PC-3 (cell line): ENCODE results near the gene NRL.

Experiments used
- EZH2 ChIP-seq: fragments of 300-600 bp; sonication (generic); IDR thresholded peaks from one replicate; pipeline ENCODE4 v1.6.1; 2017; ENCODE audit warnings: antibody characterized with exemption, mild to moderate bottlenecking, low read length; ENCODE audit not compliant: unreplicated experiment
- EZH2phosphoT487 ChIP-seq: fragments of 300-600 bp; sonication (generic); IDR thresholded peaks from 2 replicates; pipeline ENCODE4 v1.6.1; 2018; ENCODE audit warnings: mild to moderate bottlenecking, antibody characterized with exemption, low read length, borderline replicate concordance

- TF ChIP-seq EZH2phosphoT487 (no peak), EZH2 (no peak)
Observed at GRCh38 chr14:24130380-24130716, 15.6 kb upstream of the NRL start, which contains the start of gene FITM1.
